ENCODE results near the gene ARHGEF28. TPM values are rescaled to one million over a fixed set of nuclear protein-coding genes. Genes with fewer than 3 reads are reported as not detected.
A peak's percentile ranks its signal among the peaks of the same experiment; 100 is the strongest.

ARHGEF28 gene
- total and polyA plus RNA-seq, 2 of the 13 experiments (the other 11 are each of a cell fraction or from before 2014, with no cell fraction given): 17.4 to 34.1 TPM

- 0 out of 2 replicates have a peak, but pooled peaks have one; percentile 12 for TF ChIP-seq ZNF629 (CRISPR knock-in tag; conservative IDR thresholded peaks at IDR 0.05)
- TF ChIP-seq SOX5 (CRISPR knock-in tag; IDR thresholded peaks at IDR 0.05; ENCODE audit: borderline replicate concordance): peak; percentile 59; the same call in 1 of the 2 replicates
- TF ChIP-seq MTA1 (CRISPR knock-in tag; IDR thresholded peaks at IDR 0.05; ENCODE audit: borderline replicate concordance): no peak
- no peak for TF ChIP-seq KLF12 (CRISPR knock-in tag; IDR thresholded peaks at IDR 0.05; ENCODE audit: borderline replicate concordance)
- TF ChIP-seq DNMT3B (CRISPR knock-in tag; conservative IDR thresholded peaks at IDR 0.05): no peak
- TF ChIP-seq HMG20A (CRISPR knock-in tag; IDR thresholded peaks at IDR 0.05; ENCODE audit: borderline replicate concordance): peak; percentile 33; the same call in 1 of the 2 replicates
- TF ChIP-seq ZFP1 (CRISPR knock-in tag; IDR thresholded peaks at IDR 0.05): no peak
- TF ChIP-seq FOXJ3 (CRISPR knock-in tag; IDR thresholded peaks at IDR 0.05; ENCODE audit: borderline replicate concordance): peak; percentile 31; the same call in 1 of the 2 replicates
- TF ChIP-seq, protein P1, sequence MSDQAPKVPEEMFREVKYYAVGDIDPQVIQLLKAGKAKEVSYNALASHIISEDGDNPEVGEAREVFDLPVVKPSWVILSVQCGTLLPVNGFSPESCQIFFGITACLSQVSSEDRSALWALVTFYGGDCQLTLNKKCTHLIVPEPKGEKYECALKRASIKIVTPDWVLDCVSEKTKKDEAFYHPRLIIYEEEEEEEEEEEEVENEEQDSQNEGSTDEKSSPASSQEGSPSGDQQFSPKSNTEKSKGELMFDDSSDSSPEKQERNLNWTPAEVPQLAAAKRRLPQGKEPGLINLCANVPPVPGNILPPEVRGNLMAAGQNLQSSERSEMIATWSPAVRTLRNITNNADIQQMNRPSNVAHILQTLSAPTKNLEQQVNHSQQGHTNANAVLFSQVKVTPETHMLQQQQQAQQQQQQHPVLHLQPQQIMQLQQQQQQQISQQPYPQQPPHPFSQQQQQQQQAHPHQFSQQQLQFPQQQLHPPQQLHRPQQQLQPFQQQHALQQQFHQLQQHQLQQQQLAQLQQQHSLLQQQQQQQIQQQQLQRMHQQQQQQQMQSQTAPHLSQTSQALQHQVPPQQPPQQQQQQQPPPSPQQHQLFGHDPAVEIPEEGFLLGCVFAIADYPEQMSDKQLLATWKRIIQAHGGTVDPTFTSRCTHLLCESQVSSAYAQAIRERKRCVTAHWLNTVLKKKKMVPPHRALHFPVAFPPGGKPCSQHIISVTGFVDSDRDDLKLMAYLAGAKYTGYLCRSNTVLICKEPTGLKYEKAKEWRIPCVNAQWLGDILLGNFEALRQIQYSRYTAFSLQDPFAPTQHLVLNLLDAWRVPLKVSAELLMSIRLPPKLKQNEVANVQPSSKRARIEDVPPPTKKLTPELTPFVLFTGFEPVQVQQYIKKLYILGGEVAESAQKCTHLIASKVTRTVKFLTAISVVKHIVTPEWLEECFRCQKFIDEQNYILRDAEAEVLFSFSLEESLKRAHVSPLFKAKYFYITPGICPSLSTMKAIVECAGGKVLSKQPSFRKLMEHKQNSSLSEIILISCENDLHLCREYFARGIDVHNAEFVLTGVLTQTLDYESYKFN (CRISPR knock-in tag; conservative IDR thresholded peaks at IDR 0.05): peak; percentile 23; the same call in 1 of the 2 replicates
- TF ChIP-seq BCL6 (CRISPR knock-in tag; IDR thresholded peaks at IDR 0.05): peak; percentile 48; the same call in 1 of the 2 replicates
- TF ChIP-seq, protein P2, sequence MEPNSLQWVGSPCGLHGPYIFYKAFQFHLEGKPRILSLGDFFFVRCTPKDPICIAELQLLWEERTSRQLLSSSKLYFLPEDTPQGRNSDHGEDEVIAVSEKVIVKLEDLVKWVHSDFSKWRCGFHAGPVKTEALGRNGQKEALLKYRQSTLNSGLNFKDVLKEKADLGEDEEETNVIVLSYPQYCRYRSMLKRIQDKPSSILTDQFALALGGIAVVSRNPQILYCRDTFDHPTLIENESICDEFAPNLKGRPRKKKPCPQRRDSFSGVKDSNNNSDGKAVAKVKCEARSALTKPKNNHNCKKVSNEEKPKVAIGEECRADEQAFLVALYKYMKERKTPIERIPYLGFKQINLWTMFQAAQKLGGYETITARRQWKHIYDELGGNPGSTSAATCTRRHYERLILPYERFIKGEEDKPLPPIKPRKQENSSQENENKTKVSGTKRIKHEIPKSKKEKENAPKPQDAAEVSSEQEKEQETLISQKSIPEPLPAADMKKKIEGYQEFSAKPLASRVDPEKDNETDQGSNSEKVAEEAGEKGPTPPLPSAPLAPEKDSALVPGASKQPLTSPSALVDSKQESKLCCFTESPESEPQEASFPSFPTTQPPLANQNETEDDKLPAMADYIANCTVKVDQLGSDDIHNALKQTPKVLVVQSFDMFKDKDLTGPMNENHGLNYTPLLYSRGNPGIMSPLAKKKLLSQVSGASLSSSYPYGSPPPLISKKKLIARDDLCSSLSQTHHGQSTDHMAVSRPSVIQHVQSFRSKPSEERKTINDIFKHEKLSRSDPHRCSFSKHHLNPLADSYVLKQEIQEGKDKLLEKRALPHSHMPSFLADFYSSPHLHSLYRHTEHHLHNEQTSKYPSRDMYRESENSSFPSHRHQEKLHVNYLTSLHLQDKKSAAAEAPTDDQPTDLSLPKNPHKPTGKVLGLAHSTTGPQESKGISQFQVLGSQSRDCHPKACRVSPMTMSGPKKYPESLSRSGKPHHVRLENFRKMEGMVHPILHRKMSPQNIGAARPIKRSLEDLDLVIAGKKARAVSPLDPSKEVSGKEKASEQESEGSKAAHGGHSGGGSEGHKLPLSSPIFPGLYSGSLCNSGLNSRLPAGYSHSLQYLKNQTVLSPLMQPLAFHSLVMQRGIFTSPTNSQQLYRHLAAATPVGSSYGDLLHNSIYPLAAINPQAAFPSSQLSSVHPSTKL (CRISPR knock-in tag; IDR thresholded peaks at IDR 0.05): peak; percentile 55; the same call in 1 of the 2 replicates
Observed at GRCh38 chr5:73974871-73975360, 348.9 kb downstream of the ARHGEF28 start (continued).
